HG03039 (cell line): ENCODE results near the gene RAB6B.

Source experiments
- ATAC-seq: cut with Tn5 transposase; IDR thresholded peaks from one replicate; pipeline ENCODE4 v1.9.1; 2021; ENCODE audit warnings: mild to moderate bottlenecking, moderate library complexity; ENCODE audit not compliant: unreplicated experiment

RAB6B gene

DNA sequence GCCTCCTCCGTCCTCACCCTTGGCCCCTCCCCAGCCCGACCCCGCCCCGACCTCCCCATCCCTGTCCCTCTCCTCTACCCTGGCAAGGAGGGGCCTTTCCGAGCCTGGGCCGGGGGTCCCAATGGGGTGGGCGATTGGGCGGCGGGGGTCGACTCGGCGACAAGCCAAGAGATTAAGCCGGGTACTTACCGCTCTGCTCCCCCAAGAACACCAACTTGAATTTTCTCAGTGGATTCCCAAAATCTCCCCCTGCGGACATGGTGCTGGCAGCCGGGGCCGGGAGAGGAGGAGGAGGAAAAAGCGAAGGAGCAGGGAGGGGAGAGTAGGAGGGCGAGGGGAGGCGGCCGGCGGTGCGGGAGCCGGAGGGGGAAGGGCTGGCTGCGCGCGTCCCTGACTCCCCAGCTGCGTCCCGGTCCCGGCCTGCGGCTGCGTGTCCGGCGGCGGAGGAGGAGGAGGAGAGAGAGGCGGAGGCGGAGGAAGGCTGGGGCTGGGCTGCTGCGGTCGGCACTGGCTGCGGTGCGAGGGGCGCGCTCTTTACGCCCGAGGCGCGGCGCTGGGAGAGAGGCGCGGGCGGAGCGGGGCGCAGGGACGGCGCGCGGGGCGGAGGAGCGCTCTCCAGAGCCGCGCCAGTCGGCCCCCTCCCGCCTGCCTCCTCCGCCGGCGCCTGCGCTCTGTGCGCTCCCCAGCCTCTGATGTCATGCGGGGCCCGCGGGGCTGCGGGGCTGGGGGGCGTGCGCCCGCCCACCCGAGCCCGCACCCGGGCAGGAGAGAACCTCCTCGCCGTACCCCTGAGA, at the start of gene RAB6B:
Gene RAB6B, minus strand, starts transcription at position 675 of the 794 bp plus-strand sequence. Its CDS starts 416 bp downstream, at position 259.
- ATAC-seq: no peak

- ATAC-seq: no peak
These were observed 49.1 kb upstream of the RAB6B start for GRCh38 chr3:133944641-133945380.

DNA sequence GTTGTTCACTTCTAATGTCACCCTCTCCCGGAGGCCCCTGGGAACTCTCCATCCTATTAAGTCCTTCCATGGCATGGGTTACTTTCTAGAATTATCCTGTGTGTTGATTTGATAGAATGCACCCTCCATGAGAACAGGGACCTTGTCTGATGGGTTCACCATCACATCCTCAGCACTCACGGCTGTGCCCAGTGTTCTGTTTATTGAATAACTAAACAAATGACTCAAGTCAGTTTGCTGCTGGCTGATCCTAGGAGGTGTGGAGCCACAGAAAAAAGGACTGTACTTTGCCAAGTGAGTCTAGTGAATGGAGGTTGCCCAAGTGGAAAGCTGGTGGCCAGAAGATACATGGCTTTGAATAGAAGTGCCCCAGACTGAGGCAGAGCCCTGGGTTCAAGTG, 48.5 kb upstream of the RAB6B start:
- ATAC-seq: no peak

- no peak for ATAC-seq
These were observed 48.0 kb upstream of the RAB6B start for GRCh38 chr3:133943639-133944141.

- no peak for ATAC-seq
These were observed 47.4 kb upstream of the RAB6B start for GRCh38 chr3:133943031-133943535.

DNA sequence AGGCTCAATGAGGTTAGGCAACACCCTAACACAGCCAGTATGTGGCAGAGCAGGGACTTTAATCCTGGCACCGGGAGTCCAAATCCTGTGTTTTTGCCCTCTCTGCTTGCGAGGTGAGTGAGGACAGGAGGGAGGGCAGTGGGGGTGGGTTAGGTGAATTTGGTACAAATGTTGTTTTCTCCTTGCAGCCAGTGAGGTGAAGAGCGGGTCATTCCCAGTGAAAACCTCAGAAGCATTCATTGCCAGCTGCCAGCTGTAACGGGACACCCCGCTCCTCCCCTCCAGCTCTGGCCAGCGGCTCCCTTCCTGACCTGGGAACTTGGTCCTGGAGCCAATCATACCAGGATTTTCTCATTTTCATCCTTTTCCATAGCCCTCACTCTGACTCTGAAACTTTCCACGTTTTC, 45.7 kb upstream of the RAB6B start:
- ATAC-seq: no peak

- ATAC-seq: no peak
These were observed 44.9 kb upstream of the RAB6B start for GRCh38 chr3:133940536-133940935.

GRCh38 chr3:133939463-133939835, 43.8 kb upstream of the RAB6B start:
- ATAC-seq: no peak

DNA sequence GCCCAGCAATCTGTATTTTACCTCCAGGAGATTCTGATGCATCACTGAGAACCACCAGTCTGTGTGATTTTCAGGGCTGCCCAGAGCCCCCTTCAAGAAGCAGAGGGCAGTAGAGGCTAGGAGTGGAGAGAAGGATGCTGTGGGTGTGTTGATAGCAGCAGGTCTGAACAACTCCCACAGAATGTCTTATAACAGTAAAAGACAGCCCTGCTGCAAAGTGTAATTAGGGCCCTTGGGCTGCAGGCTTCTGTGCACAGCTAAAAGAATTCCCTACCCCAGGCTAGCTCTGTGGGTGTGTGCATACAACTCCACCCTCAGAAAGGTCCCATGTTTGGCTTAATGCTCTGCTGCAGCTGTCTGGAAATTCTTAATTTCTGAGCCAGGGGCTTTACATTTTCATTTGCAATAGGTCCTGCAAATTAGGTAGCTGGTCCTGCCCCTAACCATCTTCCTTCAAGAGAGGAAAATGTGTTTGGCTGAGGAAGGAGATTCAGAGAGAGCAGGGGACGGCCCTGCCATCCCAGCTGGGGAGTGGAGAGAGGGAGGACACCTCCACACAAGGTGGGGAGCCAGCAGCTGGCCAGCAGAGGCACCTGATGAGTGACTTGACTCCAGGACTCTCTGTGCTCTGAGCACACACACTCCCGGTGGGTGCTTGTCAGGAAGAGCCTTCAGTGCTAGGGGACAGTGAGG, 43.2 kb upstream of the RAB6B start:
- ATAC-seq: no peak

- ATAC-seq: no peak
These were observed 42.3 kb upstream of the RAB6B start for GRCh38 chr3:133937756-133938601.

DNA sequence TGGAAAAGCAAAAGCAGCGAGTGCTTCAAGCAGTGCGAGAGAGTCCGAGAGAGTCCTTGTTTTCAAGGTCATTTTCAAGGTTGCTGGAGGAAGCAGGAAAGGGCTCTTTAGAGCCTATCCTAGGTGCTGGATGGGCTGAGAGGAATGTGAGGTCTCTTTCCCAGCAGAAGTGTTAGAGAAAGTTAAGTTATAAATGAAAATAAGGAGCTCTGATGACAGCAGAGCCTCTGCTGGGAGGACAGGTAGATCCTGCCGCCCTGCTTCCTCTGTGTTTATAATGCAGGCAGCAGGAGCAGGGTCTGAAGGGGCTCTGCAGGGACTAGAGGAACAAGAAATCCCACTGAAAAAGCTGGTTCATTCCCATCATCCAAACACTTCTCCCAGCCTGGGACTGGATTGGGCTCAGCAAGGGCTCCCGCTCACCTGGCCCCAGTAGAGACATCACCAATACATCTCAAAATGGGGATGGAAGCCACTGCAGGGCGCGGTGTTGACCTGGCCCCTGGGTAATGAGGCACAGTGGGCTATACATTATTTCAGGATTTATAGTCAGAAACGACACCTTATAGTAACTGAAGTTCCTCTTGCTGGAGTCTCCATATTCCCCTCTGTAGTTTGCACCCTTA, 41.5 kb upstream of the RAB6B start:
- ATAC-seq: no peak

DNA sequence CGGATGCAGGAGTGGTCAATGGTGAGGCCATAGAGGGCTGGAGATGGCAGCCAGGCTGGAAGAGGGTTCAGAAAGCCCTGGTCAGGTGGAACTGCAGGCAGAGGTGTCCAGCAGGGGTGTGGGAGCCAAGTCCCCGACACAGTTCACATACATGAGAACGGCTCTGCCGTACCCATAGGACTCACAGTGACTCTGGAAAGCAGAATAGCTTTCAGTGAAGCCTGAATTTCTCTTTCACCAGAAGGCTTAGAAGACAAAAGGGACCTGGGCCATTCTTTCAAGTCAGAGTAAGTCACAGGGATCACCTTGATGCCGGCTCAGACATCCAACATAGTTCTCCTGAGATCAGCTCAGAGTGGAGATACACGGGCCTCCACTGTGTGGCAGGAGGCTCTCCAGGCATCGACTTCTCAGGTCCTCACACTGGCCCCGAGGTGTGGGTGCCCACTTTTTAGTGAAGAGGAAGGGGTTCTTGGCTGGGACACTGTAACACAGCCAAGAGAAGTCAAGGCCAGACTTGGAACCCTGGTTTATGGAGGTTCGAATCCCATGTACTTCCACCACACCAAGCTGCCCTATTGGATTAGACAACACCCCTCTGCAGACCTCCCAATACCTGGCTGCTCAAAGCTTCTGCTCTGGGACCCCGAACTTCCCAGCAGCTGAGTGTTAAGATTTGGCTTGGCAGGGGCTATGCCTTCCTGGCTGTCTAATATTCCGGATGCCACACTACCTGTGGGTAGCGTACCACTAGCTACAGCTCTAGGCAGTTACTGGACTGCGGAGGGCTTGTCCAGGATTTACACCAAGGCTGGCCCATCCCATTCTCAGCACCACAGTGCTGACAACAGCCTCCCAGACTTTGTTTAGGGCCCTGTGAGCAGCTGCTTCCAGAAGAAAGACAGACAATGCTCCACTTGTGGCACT, 40.4 kb upstream of the RAB6B start:
- no peak for ATAC-seq

- no peak for ATAC-seq
These were observed 39.5 kb upstream of the RAB6B start for GRCh38 chr3:133934996-133935842.

DNA sequence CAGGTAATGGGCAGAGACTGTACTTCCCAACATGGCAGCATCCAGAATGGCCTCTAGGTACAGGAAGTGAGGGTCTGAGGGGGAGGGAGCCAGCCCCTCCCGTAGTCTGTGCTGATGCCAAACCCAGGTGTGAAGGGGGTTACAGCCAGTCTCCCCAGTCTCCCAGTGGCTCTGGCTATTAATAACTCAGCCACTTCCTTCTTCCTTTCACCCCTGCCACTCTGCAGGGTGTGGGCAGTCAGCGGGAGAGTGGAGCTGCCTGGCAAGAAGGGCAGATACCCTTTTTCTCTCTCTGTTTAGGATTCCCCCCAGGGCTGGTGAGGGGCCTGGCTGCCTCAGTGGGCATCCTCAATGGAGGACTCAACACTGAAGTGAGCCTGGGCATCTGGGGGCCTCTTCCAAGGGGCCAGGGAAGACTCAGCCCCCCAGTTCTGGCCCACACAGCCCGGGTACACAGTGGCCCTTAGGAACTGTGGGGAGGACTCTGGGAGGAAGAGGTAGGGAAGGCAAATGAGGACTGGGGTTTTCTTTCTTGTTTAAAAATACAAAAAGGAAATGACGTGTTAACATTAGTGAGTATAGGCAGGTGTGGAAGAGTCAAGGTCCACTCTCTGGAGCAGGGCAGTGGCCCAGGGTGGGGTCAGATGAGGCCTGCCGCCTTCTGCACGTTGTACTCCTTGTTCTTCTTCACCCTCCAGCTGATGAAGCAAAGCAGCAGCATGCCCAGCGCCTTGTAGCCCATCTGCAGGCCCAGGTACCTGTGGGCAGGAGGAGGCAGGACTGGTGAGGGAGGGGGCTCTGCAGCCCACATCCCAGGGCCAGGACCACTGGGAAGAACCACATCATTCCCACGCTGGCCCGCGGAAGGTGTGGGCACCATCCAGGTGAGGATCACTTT, 38.6 kb upstream of the RAB6B start:
- ATAC-seq: no peak

- no peak for ATAC-seq
These were observed 37.7 kb upstream of the RAB6B start for GRCh38 chr3:133933097-133934024.

DNA sequence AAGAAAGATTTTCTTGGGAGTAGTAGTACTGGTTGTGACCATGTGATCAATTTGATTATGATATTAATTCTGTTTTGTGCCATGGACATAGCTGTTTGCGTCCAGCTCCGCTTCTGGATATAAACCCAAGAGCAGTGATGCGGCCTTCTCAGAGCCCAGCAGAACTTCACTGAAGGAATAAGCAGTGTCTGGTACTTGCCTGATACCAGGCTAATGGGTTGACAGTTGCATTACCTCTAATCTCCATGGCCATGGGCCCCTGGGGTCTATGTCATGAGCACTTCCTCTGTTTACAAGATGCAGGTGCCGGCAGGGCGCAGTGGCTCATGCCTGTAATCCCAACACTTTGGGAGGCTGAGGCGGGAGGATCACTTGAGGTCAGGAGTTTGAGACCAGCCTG, 36.3 kb upstream of the RAB6B start:
- ATAC-seq: no peak
